IMR-90 (cell line): ENCODE results near the gene RHBDL1. TPM values are rescaled to one million over a fixed set of nuclear protein-coding genes. Genes with fewer than 3 reads are reported as not detected.

Source experiments
- ATAC-seq: fragments of 200-7000 bp; cut with Tn5 transposase; 2 replicates; pipeline ENCODE4 v1.9.1; 2020; ENCODE audit warnings: low read depth, mild to moderate bottlenecking, moderate library complexity
- BruUV-seq: library from RNA; stranded (reverse); fragments of 400-500 nt; replicated peaks from 2 replicates; lab custom pipeline; 2021; lab: Mats Ljungman, UMichigan
- CTCF ChIA-PET: fragments of 300-600 bp; formaldehyde crosslinking; extraction: SDS; loops from one replicate; lab custom pipeline; 2021; ENCODE audit warnings: antibody characterized with exemption; lab: Yijun Ruan, JAX
- POLR2A ChIA-PET: fragments of 300-600 bp; sonication (Branson Sonifier 250); formaldehyde crosslinking; loops from one replicate; lab custom pipeline; 2022; ENCODE audit warnings: antibody characterized with exemption; ENCODE audit not compliant: unreplicated experiment; lab: Charles Lee
- DNase-seq: peaks from one replicate; pipeline ENCODE4 v3.0.0; 2013
- H2AFZ ChIP-seq: replicated peaks from 2 replicates; pipeline ENCODE3; 2013; ENCODE audit warnings: low read length, mild to moderate bottlenecking; ENCODE audit not compliant: poor library complexity
- H2AK5ac ChIP-seq: 2 replicates; pipeline ENCODE4 v1.6.1; 2013; ENCODE audit warnings: low read depth, low read length, inconsistent platforms
- H2AK9ac ChIP-seq: replicated peaks from 2 replicates; pipeline ENCODE3; 2013; ENCODE audit warnings: mild to moderate bottlenecking, low read depth, low read length, moderate library complexity; ENCODE audit not compliant: poor library complexity
- H2BK120ac ChIP-seq: 2 replicates; pipeline ENCODE4 v1.6.1; 2013; ENCODE audit warnings: low read depth, low read length, inconsistent platforms
- H2BK15ac ChIP-seq: 3 replicates; pipeline ENCODE4 v1.6.1; 2013; ENCODE audit warnings: low read depth, low read length, inconsistent platforms
- H2BK20ac ChIP-seq: 2 replicates; pipeline ENCODE4 v1.6.1; 2013; ENCODE audit warnings: low read depth, mild to moderate bottlenecking, inconsistent platforms, low read length, moderate library complexity
- H2BK5ac ChIP-seq: 2 replicates; pipeline ENCODE4 v1.6.1; 2013; ENCODE audit warnings: mild to moderate bottlenecking, low read depth, low read length, inconsistent platforms; ENCODE audit not compliant: poor library complexity, severe bottlenecking
- H3K14ac ChIP-seq: replicated peaks from 2 replicates; pipeline ENCODE4 v1.6.1; 2013; ENCODE audit warnings: low read depth, low read length, inconsistent platforms
- H3K18ac ChIP-seq: 2 replicates; pipeline ENCODE4 v1.6.1; 2013; ENCODE audit warnings: low read depth, low read length, control low read depth
- H3K23ac ChIP-seq: 2 replicates; pipeline ENCODE4 v1.6.1; 2013; ENCODE audit warnings: low read depth, low read length, inconsistent platforms
- H3K27ac ChIP-seq: 2 replicates; pipeline ENCODE4 v1.5.1; 2013; ENCODE audit warnings: mild to moderate bottlenecking, control low read depth, low read length; ENCODE audit not compliant: insufficient read depth
- H3K27me3 ChIP-seq: 2 replicates; pipeline ENCODE4 v1.6.1; 2013; ENCODE audit warnings: low read length; ENCODE audit not compliant: control insufficient read depth, insufficient read depth
- H3K36me3 ChIP-seq: 2 replicates; pipeline ENCODE4 v1.6.1; 2013; ENCODE audit warnings: low read length, mixed read lengths; ENCODE audit not compliant: control insufficient read depth, insufficient read depth
- H3K4ac ChIP-seq: 2 replicates; pipeline ENCODE4 v1.6.1; 2013; ENCODE audit warnings: low read depth, low read length, inconsistent platforms
- H3K4me1 ChIP-seq: 2 replicates; pipeline ENCODE4 v1.6.1; 2013; ENCODE audit warnings: low read length, mixed read lengths; ENCODE audit not compliant: control insufficient read depth, insufficient read depth
- H3K4me2 ChIP-seq: 2 replicates; pipeline ENCODE4 v1.6.1; 2013; ENCODE audit warnings: low read depth, mild to moderate bottlenecking, control low read depth, low read length, moderate library complexity
- H3K4me3 ChIP-seq: 2 replicates; pipeline ENCODE4 v1.5.1; 2013; ENCODE audit warnings: low read depth, mild to moderate bottlenecking, control low read depth, low read length, moderate library complexity; ENCODE audit not compliant: insufficient read depth
- H3K56ac ChIP-seq: 2 replicates; pipeline ENCODE4 v1.6.1; 2013; ENCODE audit warnings: low read length, inconsistent platforms; ENCODE audit not compliant: insufficient read depth; ENCODE audit errors: extremely low read depth
- H3K79me1 ChIP-seq, 2 experiments: 2 replicates each; pipeline ENCODE4 v1.6.1; 2013; ENCODE audit warnings: low read length in 2 of 2, inconsistent platforms in 1 of 2, low read depth in 1 of 2
- H3K9ac ChIP-seq: 2 replicates; pipeline ENCODE4 v1.6.1; 2013; ENCODE audit warnings: low read depth, low read length, control low read depth
- H3K9me1 ChIP-seq: 2 replicates; pipeline ENCODE4 v1.6.1; 2013; ENCODE audit warnings: low read length, inconsistent platforms; ENCODE audit not compliant: insufficient read depth
- H3K9me3 ChIP-seq: 2 replicates; pipeline ENCODE4 v1.6.1; 2013; ENCODE audit warnings: low read length; ENCODE audit not compliant: control insufficient read depth, insufficient read depth
- H4K20me1 ChIP-seq: 2 replicates; pipeline ENCODE4 v1.6.1; 2013; ENCODE audit warnings: low read length, inconsistent platforms; ENCODE audit not compliant: insufficient read depth
- H4K5ac ChIP-seq: 2 replicates; pipeline ENCODE4 v1.6.1; 2013; ENCODE audit warnings: mild to moderate bottlenecking, low read depth, low read length, control low read depth
- H4K8ac ChIP-seq, 2 experiments: 2 replicates each; pipeline ENCODE4 v1.6.1; 2013; ENCODE audit warnings: low read depth in 2 of 2, low read length in 2 of 2, control low read depth in 1 of 2, inconsistent platforms in 1 of 2
- H4K91ac ChIP-seq: 2 replicates; pipeline ENCODE4 v1.6.1; 2013; ENCODE audit warnings: low read depth, low read length, inconsistent platforms; ENCODE audit not compliant: insufficient read depth
- CEBPB ChIP-seq: IDR thresholded peaks from 2 replicates; pipeline ENCODE4 v1.6.1; 2012; ENCODE audit warnings: low read depth, low read length, improper control_type of control experiment
- MAZ ChIP-seq: IDR thresholded peaks from 2 replicates; pipeline ENCODE4 v1.6.1; 2012; ENCODE audit warnings: low read depth, mild to moderate bottlenecking, low read length, improper control_type of control experiment, moderate library complexity, borderline replicate concordance
- MXI1 ChIP-seq: IDR thresholded peaks from 2 replicates; pipeline ENCODE4 v1.6.1; 2012; ENCODE audit warnings: low read depth, mild to moderate bottlenecking, low read length, moderate library complexity, borderline replicate concordance
- POLR2A ChIP-seq: IDR thresholded peaks from 2 replicates; pipeline ENCODE4 v1.6.1; 2012; ENCODE audit warnings: mild to moderate bottlenecking, low read depth, low read length
- SMC3 ChIP-seq: fragments of 150-350 bp; IDR thresholded peaks from 2 replicates; pipeline ENCODE4 v1.6.1; 2016; ENCODE audit warnings: low read depth, mild to moderate bottlenecking, antibody characterized with exemption, low read length, moderate library complexity
- WGBS, 2 experiments: methylation state at CpG; one replicate each; pipeline versions ENCODE4 v1.1.5 to v1.1.7; 2013; ENCODE audit warnings: missing lambda C conversion rate in 2 of 2; ENCODE audit not compliant: insufficient read length in 1 of 2; ENCODE audit errors: extremely low coverage in 2 of 2; 5-methylcytosine and 5-hydroxymethylcytosine counted together
- dilution Hi-C: fragments of 300-500 bp; cut with HindIII; formaldehyde crosslinking; loops from one replicate; pipeline ENCODE4 v1.14.3; 2018; ENCODE audit warnings: low sequenced_read_pairs; ENCODE audit not compliant: unreplicated experiment
- in situ Hi-C: fragments of 300-500 bp; cut with MboI; formaldehyde crosslinking; loops from 3 replicates; pipeline ENCODE4 v1.14.3; 2019; ENCODE audit warnings: low sequenced_read_pairs, inconsistent platforms, mixed read lengths
- intact Hi-C: fragments of 100-400 bp; cut with micrococcal nuclease; formaldehyde crosslinking; loops from 2 replicates; pipeline ENCODE4 v1.10.0; 2022
- polyA plus RNA-seq, 3 experiments: library from polyadenylated mRNA; depleted of rRNA; stranded (reverse); fragments of >200 nt; gene quantifications; 2 replicates each; pipeline ENCODE4 v1.2.3, GENCODE V29; 2012; ENCODE audit warnings: low replicate concordance in 1 of 3
- total RNA-seq: library from RNA; depleted of rRNA; stranded (reverse); fragments of >200 nt; gene quantifications from 2 replicates; pipeline ENCODE4 v1.2.3, GENCODE V29; 2012
- TF ChIP-seq, protein P1 (sequence below): conservative IDR thresholded peaks from 2 replicates; pipeline ENCODE4 v1.5.1; 2012; ENCODE audit warnings: mild to moderate bottlenecking, low read depth, low read length, improper control_type of control experiment

RHBDL1 gene
- total and polyA plus RNA-seq, 2 of the 4 experiments (the other 2 are of a cell fraction), result 0.72 to 4.1 TPM

- TF ChIP-seq SMC3 (no peak), POLR2A (no peak), MXI1 (no peak), CEBPB (no peak), MAZ (no peak)
- TF ChIP-seq, protein P1, sequence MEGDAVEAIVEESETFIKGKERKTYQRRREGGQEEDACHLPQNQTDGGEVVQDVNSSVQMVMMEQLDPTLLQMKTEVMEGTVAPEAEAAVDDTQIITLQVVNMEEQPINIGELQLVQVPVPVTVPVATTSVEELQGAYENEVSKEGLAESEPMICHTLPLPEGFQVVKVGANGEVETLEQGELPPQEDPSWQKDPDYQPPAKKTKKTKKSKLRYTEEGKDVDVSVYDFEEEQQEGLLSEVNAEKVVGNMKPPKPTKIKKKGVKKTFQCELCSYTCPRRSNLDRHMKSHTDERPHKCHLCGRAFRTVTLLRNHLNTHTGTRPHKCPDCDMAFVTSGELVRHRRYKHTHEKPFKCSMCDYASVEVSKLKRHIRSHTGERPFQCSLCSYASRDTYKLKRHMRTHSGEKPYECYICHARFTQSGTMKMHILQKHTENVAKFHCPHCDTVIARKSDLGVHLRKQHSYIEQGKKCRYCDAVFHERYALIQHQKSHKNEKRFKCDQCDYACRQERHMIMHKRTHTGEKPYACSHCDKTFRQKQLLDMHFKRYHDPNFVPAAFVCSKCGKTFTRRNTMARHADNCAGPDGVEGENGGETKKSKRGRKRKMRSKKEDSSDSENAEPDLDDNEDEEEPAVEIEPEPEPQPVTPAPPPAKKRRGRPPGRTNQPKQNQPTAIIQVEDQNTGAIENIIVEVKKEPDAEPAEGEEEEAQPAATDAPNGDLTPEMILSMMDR, result no peak
- H3K23ac ChIP-seq, result no peak overlapping the region; the same call in 1 of the 2 replicates
- H3K36me3 ChIP-seq, result peaks cover 3% of the 10 kb centered on the region; the same call in 1 of the 2 replicates
- DNase-seq (no peak), ATAC-seq (no peak)
- no peak overlapping the region for H3K18ac ChIP-seq
- no peak overlapping the region for H2BK15ac ChIP-seq
- POLR2A ChIA-PET, result no interaction called here
- H3K27me3 ChIP-seq, result no peaks in the 10 kb centered on the region
- in situ Hi-C loops, result no loop called here
- no peak overlapping the region for H3K27ac ChIP-seq
- H3K9me3 ChIP-seq, result no peaks in the 10 kb centered on the region
- WGBS, 2 experiments, result 52% methylated on average over 3 of the region's 9 CpGs; no CpG with 5 or more reads in 1 of the 2 experiments
- no peak overlapping the region for H4K91ac ChIP-seq
- peaks cover 0 to 5% of the 10 kb centered on the region in 2 experiments; a peak in 1 of 4 replicates for H3K79me1 ChIP-seq
- H3K9me1 ChIP-seq, result peaks cover 2% of the 10 kb centered on the region; the same call in 1 of the 2 replicates
- no peak overlapping the region for H3K4me3 ChIP-seq
- H4K20me1 ChIP-seq, result peaks cover 4% of the 10 kb centered on the region
- intact Hi-C loops, result loop anchor here (5.0 kb wide), 1 partner anchor 61 kb away; the partner anchor contains the start of genes CHTF18 and RPUSD1
- peak overlapping the region; percentile 93 for H2AK9ac ChIP-seq
- BruUV-seq, result no TSS peak
- H2BK20ac ChIP-seq, result no peak overlapping the region
- H2AK5ac ChIP-seq, result no peak overlapping the region
- H3K14ac ChIP-seq, result no peak overlapping the region
- CTCF ChIA-PET, result no interaction called here
- H2BK120ac ChIP-seq, result no peak overlapping the region
- no peak overlapping the region for H4K5ac ChIP-seq
- H2BK5ac ChIP-seq, result no peak overlapping the region
- peak overlapping the region in 1 of 2 experiments; percentile 66; a peak in 1 of 4 replicates for H4K8ac ChIP-seq
- peak overlapping the region; percentile 38 for H2AFZ ChIP-seq
- H3K56ac ChIP-seq, result no peak overlapping the region
- peaks cover 12% of the 10 kb centered on the region for H3K4me1 ChIP-seq
- dilution Hi-C loops, result no loop called here
- no peak overlapping the region for H3K4me2 ChIP-seq
- H3K9ac ChIP-seq, result no peak overlapping the region
- no peak overlapping the region for H3K4ac ChIP-seq
Observed at GRCh38 chr16:726188-726437, 50.6 kb downstream of the RHBDL1 start.
